Transverse colon (tissue), 4 donors: ENCODE results near the gene GPR45. TPM values are rescaled to one million over a fixed set of nuclear protein-coding genes. Genes with fewer than 3 reads are reported as not detected.

Experiments
- DNase-seq: peaks from one replicate; pipeline ENCODE4 v3.0.0-alpha.2; 2019
- H3K27ac ChIP-seq, 4 donors: fragments of 200-600 bp; sonication (generic); 2 replicates each; pipeline ENCODE4 v1.5.1; 2016 to 2018; ENCODE audit warnings: inconsistent platforms in 4 of 4
- H3K27me3 ChIP-seq: fragments of 200-600 bp; sonication (generic); 2 replicates; pipeline ENCODE4 v1.5.1; 2017; ENCODE audit warnings: inconsistent platforms
- H3K36me3 ChIP-seq, 4 donors: fragments of 200-600 bp; sonication (generic); 2 replicates each; pipeline ENCODE4 v1.5.1; 2017 to 2019; ENCODE audit warnings: inconsistent platforms in 4 of 4
- H3K4me1 ChIP-seq, 4 donors: fragments of 200-600 bp; sonication (generic); 2 replicates each; pipeline ENCODE4 v1.5.1; 2017 to 2020; ENCODE audit warnings: inconsistent platforms in 4 of 4
- H3K4me3 ChIP-seq, 4 donors: fragments of 200-600 bp; sonication (generic); 1 replicate in 1 of 4; 2 replicates in 3 of 4; pipeline versions ENCODE4 v1.5.1 to v1.6.1; 2017 to 2019; ENCODE audit warnings: inconsistent platforms in 4 of 4
- H3K9me3 ChIP-seq, 2 donors: fragments of 200-600 bp; sonication (generic); 2 replicates each; pipeline ENCODE4 v1.5.1; 2017 to 2019; ENCODE audit warnings: inconsistent platforms in 2 of 2
- CTCF ChIP-seq, 5 experiments: fragments of 200-600 bp in 3 of 5; fragments of 450-650 bp in 2 of 5; sonication (generic) in 3 of 5; IDR thresholded peaks; 1 replicate in 2 of 5; 2 replicates in 3 of 5; pipeline ENCODE4 v1.5.1; 2016 to 2017; ENCODE audit warnings: antibody characterized with exemption in 5 of 5, inconsistent platforms in 3 of 5, mild to moderate bottlenecking in 2 of 5, moderate library complexity in 1 of 5
- EP300 ChIP-seq: sonication (generic); formaldehyde crosslinking; IDR thresholded peaks from one replicate; pipeline ENCODE4 v1.6.1; 2017; ENCODE audit warnings: antibody characterized with exemption, low read depth
- POLR2A ChIP-seq: fragments of 450-650 bp; IDR thresholded peaks from one replicate; pipeline ENCODE4 v1.6.1; 2016; ENCODE audit warnings: antibody characterized with exemption, mild to moderate bottlenecking, moderate library complexity
- POLR2AphosphoS5 ChIP-seq, 3 donors: sonication (generic); formaldehyde crosslinking; IDR thresholded peaks; one replicate each; pipeline ENCODE4 v1.6.1; 2016; ENCODE audit warnings: antibody characterized with exemption in 3 of 3
- WGBS, 2 donors: methylation state at CpG; one replicate each; pipeline ENCODE4 v1.1.5; 2018; ENCODE audit warnings: low coverage in 1 of 2; 5-methylcytosine and 5-hydroxymethylcytosine counted together
- in situ Hi-C, 4 donors: fragments of 200-750 bp; cut with MboI; loops; one replicate each; pipeline versions ENCODE4 v1.15.0 to v1.15.1; 2017; ENCODE audit warnings: low sequenced_read_pairs in 3 of 4, low pct_ligation_motif_present in 1 of 4, low pct_unique_long_range_greater_than_20kb in 1 of 4
- intact Hi-C: fragments of 100-400 bp; cut with DNase I; formaldehyde crosslinking; loops from one replicate; pipeline ENCODE4 v1.15.1; 2023; ENCODE audit warnings: low total_unique reads
- total RNA-seq, 4 donors: library from RNA; depleted of rRNA; stranded (reverse); fragments of >200 nt; gene quantifications; one replicate each; pipeline ENCODE4 v1.1.0, GENCODE V29; 2016

The GPR45 gene
- total RNA-seq, 4 donors from 2014 or later, result not detected

- Histone ChIP-seq H3K4me3 (no peak overlapping the region), H3K9me3 (no peaks in the 10 kb centered on the region), H3K27ac (no peak overlapping the region), H3K4me1 (no peaks in the 10 kb centered on the region), H3K36me3 (no peaks in the 10 kb centered on the region), H3K27me3 (no peaks in the 10 kb centered on the region)
- no peak for DNase-seq
- intact Hi-C loops (no loop called here), in situ Hi-C loops (no loop called here)
- TF ChIP-seq POLR2A (no peak), EP300 (no peak), CTCF (IDR thresholded peaks at IDR 0.05) (no peak), POLR2AphosphoS5 (IDR thresholded peaks at IDR 0.05) (no peak)
- 83 to 91% methylated on average over 2 to 5 of the region's 5 CpGs for WGBS, 2 donors
These were observed 13.1 kb downstream of the GPR45 start for GRCh38 chr2:105254531-105255210.

- intact Hi-C loops, result no loop called here
- no peak for DNase-seq
- Histone ChIP-seq H3K4me3 (no peak overlapping the region), H3K4me1 (no peaks in the 10 kb centered on the region), H3K36me3 (no peaks in the 10 kb centered on the region), H3K27me3 (no peaks in the 10 kb centered on the region), H3K9me3 (no peaks in the 10 kb centered on the region), H3K27ac (no peak overlapping the region)
- 71 to 89% methylated on average over 2 of the region's 2 CpGs for WGBS, 2 donors
- TF ChIP-seq EP300 (no peak), POLR2AphosphoS5 (IDR thresholded peaks at IDR 0.05) (no peak), POLR2A (no peak)
- in situ Hi-C loops, result no loop called here
These were observed 14.4 kb downstream of the GPR45 start for GRCh38 chr2:105255979-105256378.

GRCh38 chr2:105256431-105257047 is 15.0 kb downstream of the GPR45 start:
- no peaks in the 10 kb centered on the region for H3K36me3 ChIP-seq
- 76 to 79% methylated on average over 7 to 11 of the region's 11 CpGs for WGBS, 2 donors
- no peaks in the 10 kb centered on the region for H3K4me1 ChIP-seq
- intact Hi-C loops, result no loop called here
- no peak for TF ChIP-seq POLR2A
- TF ChIP-seq POLR2AphosphoS5 (IDR thresholded peaks at IDR 0.05), result no peak
- no peak for TF ChIP-seq EP300
- TF ChIP-seq CTCF (IDR thresholded peaks at IDR 0.05), result no peak
- in situ Hi-C loops, result no loop called here
- H3K27me3 ChIP-seq, result no peaks in the 10 kb centered on the region
- H3K27ac ChIP-seq, result no peak overlapping the region
- no peak for DNase-seq
- no peaks in the 10 kb centered on the region for H3K9me3 ChIP-seq
- H3K4me3 ChIP-seq, result no peak overlapping the region

- Histone ChIP-seq H3K27me3 (no peaks in the 10 kb centered on the region), H3K27ac (no peak overlapping the region), H3K4me1 (no peaks in the 10 kb centered on the region), H3K4me3 (no peak overlapping the region), H3K36me3 (no peaks in the 10 kb centered on the region), H3K9me3 (no peaks in the 10 kb centered on the region)
- DNase-seq, result no peak
- in situ Hi-C loops (no loop called here), intact Hi-C loops (no loop called here)
- 74% methylated on average over 3 of the region's 3 CpGs; no CpG with 5 or more reads in 1 of the 2 donors for WGBS, 2 donors
- no peak for TF ChIP-seq CTCF (IDR thresholded peaks at IDR 0.05)
- no peak for TF ChIP-seq POLR2AphosphoS5 (IDR thresholded peaks at IDR 0.05)
These were observed 16.4 kb downstream of the GPR45 start for GRCh38 chr2:105257981-105258380.
